GM19035 (cell line): Measurements from ENCODE around the gene CSMD2.
"Not testable (repeated sequence)": the region's sequence is repeated elsewhere in the genome, so short reads cannot be mapped to it uniquely, and the experiment has no call there.

Experiments used
- ATAC-seq: cut with Tn5 transposase; IDR thresholded peaks from one replicate; pipeline ENCODE4 v1.9.1; 2021; ENCODE audit not compliant: unreplicated experiment

Gene CSMD2

DNA sequence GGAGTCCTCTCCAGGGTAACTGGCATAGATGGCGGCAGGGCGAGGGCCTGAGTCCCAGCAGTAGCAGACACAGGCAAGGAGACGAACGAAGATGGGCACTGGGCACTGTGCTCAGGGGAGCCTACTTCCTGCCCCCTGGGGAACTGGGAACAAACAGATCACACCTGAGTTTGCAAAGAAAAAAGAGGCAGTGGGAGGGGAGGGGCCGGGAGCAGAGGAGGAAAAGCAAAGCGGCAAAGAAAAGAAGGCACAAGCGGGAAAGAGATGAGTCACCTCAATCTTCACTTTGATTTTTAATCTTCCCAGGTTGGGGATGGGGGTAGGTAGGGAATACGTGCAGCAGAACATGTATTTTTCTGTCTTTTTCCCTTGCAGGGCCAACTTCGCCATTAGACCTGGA lies 648.6 kb downstream of the CSMD2 start:
- ATAC-seq = no peak

DNA sequence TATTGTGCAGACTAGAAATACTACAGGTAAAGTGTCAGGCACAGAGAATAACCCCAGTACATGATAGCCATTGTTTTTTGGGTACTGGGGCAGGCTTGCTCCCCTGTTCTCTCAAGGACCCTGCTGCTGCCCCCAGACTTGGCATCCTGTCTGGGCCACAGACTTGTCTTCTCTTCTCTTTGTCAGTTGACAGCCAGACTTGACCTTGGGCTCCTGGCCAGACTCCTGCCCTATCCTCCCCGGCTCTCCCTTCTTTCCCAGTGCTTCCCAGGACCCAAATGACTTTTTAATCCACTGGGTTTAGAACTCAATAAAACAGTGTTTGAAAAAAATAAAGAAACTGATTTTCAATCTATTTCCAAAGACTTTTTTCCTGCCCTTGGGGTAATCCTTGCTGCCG lies 649.4 kb downstream of the CSMD2 start:
- no peak for ATAC-seq

DNA sequence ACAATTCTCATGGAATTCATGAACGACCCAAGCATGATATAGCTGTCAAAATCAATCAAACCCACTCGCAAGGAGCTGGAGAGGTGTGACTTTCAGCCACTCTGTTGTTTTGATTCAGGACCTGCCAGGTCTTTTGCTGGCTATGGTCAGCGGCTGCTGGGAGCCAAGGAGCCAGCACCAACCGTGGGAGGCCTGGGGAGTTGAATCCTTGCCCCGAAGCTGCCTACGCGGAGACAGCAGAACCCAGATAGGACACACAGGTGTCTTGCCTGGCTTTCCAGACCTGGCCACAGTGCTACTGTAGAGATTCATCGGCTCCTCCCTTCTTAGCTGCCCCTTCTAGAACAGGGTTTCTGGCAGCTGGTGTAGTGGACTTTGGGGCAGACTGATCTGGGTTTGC lies 649.9 kb downstream of the CSMD2 start:
- no peak for ATAC-seq

DNA sequence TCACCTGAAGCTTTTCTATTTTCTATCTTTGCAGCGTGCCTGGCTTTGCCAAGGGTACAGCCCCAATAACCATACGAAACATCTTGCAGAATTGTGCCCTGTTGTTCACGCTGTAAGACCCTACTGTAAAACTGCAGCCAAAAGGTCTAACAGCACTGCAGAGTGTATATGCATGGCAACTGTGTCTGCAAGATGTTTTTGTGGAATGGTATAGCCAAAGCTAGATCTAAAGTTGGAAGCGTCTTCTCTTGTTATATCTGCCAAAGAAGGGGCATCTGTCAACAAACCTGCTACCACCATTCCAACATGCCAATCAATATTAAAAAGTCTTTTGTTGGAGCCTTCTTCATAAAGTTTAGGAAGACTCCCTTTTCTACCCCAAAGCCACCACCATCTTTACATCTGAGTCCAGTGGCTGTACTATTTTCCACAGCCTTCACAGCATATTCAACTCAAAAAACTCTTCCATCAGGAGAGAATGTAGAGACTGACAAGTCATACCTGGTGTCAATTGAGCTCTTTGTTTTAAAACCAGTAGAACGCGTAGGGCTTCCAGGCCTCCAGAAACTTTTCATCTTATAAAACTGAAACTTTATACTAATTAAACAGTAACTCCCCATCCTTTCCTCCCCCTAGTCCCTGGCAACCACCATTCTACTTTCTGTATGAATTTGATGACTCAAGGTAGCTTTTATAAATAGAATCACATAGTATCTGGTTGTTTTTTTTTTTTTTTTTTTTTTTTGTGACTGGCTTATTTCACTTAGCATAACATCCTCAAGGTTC lies 652.6 kb downstream of the CSMD2 start:
- no peak for ATAC-seq

DNA sequence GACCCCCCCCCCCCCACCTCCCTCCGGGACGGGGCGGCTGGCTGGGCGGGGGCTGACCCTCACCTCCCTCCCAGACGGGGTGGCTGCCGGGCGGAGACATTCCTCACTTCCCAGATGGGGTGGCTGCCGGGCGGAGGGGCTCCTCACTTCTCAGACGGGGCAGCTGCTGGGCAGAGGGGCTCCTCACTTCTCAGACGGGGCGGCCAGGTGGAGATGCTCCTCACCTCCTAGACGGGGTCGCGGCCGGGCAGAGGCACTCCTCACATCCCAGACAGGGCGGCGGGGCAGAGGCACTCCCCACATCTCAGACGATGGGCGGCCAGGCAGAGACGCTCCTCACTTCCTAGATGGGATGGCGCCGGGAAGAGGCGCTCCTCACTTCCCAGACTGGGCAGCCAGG lies 655.8 kb downstream of the CSMD2 start:
- ATAC-seq = not testable (repeated sequence)

DNA sequence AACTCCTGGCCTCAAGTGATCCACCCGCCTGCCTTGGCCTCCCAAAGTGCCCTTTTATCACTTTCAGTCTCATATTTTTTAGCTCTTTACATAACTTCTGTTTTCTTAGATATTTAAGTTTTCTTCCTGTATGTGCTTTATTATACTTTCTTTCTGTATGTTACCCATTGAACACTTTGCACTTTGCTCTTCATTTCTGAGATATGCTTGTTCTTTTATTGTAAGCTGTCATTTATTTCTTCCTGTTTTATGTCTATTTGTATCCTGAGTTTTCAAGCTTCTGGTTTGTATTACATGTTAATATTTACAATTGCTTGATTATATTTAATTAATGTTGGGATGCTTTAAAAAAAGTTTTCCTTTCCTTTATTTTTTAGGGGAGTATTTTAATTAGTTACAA lies 656.9 kb downstream of the CSMD2 start:
- no peak for ATAC-seq

DNA sequence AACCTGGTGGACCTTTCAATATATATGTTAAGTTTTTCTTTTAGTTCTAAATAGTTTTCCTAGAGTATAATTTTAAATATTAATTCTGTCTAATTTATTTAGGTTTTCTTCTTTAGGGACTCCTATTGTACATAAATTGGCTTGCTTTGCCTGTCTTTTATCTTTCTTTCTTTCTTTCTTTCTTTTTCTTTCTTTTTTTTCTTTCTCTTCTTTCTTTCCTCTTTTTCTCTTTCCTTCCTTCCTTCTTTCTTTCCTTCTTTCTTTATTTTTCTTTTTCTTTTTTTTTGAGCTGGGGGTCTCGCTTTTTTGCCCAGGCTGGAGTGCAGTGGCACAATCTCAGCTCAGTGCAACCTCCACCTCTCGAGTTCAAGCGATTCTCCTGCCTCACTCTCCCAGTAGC lies 657.4 kb downstream of the CSMD2 start:
- ATAC-seq = no peak

DNA sequence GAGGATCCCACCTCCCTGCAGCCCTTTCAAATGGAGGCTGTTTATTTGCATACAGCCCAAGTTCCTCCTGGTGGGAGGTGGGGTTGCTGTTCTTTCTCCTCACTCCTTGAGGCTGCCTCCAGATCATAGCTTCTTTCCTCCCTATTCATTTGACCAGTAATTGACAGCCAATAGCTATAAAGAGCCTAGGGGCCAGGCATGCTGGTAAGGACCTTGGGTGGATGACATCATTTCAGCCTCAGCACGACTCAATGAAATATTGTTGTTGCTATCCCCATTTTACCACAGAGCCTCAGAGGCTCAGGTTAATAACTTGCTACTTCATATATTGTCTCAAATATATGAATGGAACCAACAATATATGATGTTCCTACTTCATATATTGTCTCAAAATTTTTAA lies 661.5 kb downstream of the CSMD2 start:
- ATAC-seq = no peak

DNA sequence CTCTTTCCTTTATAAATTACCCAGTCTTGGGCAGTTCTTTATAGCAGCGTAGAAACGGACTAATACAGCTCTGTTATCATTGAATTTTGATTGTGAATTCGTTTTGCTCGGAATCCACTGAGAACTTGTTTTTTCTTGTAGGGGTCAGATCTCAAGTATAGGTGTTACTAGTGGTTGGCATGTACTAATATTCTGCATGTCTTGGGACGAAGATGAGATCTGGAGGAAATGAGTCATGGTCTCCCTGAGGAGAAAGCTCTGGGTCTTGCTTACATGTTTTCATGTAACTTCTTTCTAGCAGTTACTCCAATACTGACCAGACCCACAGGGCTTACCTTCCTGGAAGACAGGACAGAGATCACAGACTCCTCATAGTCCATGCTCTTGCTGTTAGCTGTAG lies 662.3 kb downstream of the CSMD2 start:
- ATAC-seq = no peak

DNA sequence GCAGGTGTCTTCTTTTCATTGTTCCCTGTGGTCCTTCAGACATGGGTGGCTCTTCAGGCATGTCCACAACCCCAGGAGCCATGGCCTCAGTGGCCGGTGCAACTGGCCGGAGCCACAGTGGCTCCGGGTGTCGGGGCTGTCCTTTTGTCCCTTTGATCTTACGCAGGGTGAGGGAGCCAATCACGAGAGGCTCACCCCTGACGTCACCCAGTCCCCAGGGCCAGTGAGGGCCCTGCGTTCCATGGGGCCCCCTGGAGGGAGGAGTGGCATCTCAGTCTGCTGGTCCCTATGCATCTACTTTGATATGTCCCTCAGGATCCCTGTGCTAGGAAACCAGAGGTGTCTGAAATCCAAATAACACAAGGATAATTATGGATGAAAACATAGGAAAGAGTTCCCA lies 663.3 kb downstream of the CSMD2 start:
- ATAC-seq = no peak

DNA sequence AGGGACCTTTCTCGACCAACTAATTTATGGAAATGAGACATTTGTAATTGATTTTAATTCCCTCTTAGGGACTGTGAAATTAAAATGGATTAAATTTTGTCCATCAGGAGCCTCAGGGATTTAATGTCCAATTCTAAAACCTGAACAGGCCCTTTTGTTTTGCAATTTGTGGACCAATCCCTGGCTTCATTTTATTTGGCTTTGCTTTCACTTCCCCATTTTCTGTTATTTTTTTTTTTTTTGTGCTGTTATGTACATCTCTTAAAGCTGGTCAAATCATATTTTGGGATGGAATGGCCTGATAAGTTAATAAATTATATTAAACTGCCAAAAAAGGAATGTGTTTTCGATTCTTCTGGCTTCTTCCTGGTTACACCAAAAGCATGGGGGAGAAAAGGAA lies 663.7 kb downstream of the CSMD2 start:
- no peak for ATAC-seq

DNA sequence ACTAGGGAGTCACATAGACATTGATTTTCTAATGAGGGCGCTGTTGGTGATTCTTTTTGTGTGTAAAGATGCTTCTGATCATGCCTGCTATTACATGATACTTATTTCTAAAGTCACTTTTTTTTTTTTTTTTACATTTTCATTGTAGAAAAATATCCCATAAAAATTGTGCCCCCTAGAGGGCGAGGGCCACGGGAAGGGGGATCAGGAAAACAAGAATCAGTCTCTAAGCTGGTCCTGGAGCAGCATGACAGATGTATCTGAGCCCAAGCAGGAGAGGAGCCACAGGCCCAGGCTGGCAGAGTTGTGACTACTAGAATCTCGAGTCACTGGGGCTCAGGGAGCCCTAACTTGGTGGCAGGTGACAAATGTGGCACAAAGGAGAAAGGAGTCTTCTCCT lies 664.5 kb downstream of the CSMD2 start:
- no peak for ATAC-seq

DNA sequence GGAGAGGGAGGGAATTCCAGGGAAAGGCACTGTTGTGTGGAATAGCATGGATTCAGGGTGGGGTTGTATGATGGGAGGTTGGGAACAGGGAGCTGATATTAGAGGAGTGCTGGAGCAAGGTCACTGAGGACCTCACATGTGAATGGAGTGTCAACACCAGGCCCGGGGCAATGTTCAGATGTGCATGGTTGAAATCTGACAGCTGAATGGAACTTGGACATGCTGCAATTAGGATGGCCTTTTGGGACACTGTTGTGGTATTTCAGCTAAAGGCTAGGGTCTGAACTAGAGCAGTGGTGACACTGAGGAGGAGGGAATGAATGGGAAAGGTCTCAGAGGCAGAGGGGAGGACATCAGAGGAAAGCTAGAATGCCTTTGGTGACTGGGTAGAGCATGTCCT lies 667.6 kb downstream of the CSMD2 start:
- no peak for ATAC-seq

DNA sequence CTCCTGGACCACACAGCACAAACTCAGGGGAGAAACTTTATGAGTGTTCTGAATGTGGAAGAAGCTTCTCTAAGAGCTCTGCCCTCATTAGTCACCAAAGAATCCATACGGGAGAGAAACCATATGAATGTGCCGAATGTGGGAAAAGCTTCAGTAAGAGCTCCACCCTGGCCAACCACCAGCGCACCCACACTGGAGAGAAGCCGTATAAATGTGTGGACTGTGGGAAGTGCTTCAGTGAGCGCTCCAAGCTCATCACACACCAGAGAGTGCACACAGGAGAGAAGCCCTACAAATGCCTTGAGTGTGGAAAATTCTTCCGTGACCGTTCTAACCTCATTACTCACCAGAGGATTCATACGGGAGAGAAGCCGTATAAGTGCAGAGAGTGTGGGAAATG lies 670.1 kb downstream of the CSMD2 start:
- ATAC-seq = no peak

DNA sequence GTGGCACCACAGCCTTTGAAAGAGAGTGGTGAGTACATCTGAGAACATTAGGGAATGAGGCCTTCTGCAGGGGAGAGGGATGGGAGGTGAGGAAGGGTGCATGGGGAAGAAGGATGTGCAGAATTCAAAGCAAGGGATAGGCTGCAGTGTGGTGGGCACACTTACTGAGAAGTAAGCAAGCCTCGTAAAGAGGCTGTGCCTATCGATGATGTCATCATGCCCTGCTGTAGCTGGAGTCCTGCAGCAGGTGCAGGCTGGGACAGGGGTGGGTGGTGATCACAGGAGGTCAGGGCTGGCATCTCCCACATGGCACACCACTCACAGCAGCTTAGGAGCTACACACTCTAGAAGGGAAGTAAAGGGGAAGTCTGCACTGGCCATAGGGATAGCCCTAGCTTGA lies 676.4 kb downstream of the CSMD2 start:
- ATAC-seq = no peak

DNA sequence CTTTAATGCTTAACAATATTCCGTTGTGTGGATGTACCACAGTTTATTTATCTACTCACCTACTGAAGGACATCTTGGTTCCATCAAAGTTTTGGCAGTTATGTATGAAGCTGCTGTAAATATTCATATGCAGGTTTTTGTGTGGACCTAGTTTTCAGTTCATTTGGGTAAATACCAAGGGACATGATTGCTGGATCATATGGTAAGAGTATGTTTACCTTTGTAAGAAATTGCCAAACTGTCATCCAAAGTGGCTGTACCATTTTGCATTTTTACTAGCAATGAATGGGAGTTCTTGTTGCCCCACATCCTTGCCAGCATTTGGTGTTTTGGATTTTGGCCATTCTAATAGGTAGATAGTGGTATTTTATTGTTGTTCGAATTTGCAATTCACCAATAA lies 682.6 kb downstream of the CSMD2 start:
- ATAC-seq = no peak

DNA sequence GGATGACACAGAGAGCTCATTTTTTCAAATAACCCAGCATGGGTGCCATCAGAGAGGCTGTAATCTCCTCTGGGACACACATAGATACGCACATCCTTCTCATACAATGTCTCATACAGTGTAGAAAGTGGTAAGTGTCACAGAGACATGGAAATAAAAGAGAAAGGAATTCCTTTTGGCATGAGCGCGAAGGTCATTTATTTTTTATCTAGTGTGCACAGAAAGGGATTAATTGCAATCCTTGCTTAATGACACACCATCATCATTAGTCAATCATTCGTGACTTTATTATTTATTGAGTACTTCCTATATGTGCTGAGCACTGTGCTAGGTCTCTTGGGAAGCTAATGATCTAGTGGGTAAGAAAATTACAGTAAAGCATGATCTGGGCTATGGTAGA lies 687.6 kb downstream of the CSMD2 start:
- no peak for ATAC-seq

DNA sequence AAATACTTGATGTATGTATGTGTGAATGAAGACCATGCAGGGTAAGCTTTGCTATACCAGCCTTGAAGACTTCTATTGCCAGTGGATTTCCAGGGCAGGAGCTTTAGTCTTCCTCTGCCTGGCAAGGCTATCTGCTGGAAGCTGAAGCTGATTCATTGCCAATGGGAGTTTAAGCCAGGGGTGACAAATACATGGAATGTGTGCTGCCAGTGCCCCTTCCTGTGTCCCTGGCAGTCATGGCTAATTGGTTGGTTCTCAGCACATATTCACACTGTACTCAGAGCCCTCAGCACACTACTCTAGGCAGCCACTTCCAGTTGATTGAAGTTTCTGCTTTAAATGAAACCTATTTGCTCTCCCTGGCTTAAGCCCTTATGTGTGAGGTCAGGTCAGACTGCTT lies 691.1 kb downstream of the CSMD2 start:
- no peak for ATAC-seq

DNA sequence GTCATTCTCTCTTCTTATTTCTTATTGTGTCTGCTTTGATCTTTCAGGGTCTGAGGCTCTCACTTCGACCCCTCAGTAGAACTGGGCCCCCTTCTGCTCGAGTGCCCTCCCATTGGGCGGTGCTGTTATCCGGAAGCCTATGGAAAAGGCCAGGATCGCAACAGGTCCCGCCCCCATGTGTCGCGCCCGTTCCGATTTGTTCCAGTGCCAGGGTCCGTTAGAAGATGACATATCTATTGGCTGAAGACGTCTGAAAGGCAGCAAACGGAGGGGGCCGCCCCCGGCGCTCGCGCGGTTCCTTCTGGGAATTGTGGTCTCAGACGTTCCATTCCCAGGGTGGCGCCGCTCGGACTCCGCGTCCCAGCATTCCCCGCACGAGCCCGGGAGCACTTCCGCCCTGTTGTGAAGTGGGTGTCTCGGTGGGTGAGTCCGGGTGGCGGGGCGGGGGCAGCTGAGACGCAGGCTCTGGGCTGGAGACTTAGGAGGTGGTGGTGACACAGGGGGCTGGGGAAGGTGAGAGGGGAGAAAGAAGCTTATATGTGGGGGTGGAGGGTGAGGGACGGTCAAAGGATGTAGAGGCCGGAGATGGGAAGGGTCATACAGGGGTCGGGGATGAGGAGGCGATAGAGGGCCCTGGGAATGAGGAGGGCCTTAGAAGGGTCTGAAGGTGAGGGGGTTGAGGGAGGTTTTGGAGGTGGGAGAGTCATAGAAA lies 692.6 kb downstream of the CSMD2 start, which contains the start of gene ZSCAN20:
Gene ZSCAN20, plus strand, starts transcription at position 377 of the 712 bp plus-strand sequence. CDS start 6,644 bp downstream, outside the sequence.
- ATAC-seq = peak; percentile 94

DNA sequence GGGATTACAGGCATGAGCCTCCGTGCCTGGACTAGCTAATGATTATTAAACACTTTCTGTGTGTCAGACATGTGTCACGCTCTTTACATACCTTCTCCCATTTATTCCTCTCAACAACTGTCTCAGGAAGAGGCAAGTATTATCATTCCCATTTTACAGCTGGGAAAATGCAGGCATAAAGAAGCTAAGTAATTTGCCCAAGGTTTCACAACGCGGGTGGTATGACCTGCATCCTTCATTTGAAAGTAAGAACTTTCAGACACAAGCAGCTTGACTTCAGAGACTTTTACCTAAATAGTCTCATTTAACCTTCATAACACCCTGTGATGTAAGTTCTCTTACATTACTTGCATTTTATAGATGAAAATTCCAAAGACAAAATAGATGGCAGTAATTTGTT lies 693.6 kb downstream of the CSMD2 start:
- no peak for ATAC-seq

DNA sequence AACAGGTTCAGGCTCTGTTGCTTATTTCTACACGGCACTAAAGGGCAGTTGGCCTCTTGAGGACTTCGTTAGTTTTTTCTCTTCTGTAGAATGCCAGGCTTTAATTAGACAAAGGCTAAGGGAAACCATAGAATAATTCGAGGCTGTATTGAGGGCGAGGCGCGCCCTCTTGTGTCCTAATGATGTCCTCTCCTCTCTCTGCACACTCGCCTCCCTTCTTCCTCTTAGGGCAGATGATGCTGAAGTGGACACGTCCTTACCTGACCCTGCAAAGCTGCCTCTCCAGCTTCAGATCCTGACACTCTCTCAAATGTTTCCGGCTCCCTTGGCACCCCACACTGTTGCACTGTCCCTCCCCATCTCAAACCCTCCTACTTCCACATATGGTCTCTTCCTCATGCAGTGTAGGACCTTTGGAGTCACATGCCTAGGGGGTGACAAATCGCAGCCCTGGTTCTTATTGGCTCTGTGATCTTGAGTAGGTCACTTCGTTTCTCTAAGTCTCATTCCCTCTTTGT lies 694.5 kb downstream of the CSMD2 start:
- no peak for ATAC-seq

DNA sequence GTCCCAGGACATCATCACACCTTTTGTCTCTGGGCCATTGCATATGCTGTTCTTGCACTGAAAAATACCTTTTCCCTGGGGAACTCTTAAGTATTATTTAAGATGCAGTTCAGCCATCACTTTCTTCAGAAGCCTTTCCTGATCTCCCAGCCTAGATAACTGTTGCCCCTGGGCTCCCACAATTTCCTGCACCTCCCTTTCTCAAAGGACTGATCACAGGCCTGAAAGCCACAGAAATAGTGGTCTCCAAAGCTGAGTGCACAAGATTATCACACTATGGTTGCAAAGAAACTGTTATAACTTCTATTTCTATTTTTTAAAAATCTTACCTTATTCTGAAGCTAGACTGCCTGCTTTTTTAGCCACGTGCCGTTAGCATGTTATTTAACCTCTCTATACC lies 695.3 kb downstream of the CSMD2 start:
- ATAC-seq = no peak
